GM19238 (cell line): ENCODE data around the gene MLH3.
"Not testable (repeated sequence)": the region's sequence is repeated elsewhere in the genome, so short reads cannot be mapped to it uniquely, and the experiment has no call there.

Experiments used
- DNase-seq: peaks from one replicate; pipeline ENCODE4 v3.0.0; 2011; ENCODE audit warnings: low spot score; ENCODE audit not compliant: insufficient read length

The MLH3 gene

GRCh38 chr14:75030147-75030546 is 21.1 kb downstream of the MLH3 start:
- DNase-seq, result no peak

DNA sequence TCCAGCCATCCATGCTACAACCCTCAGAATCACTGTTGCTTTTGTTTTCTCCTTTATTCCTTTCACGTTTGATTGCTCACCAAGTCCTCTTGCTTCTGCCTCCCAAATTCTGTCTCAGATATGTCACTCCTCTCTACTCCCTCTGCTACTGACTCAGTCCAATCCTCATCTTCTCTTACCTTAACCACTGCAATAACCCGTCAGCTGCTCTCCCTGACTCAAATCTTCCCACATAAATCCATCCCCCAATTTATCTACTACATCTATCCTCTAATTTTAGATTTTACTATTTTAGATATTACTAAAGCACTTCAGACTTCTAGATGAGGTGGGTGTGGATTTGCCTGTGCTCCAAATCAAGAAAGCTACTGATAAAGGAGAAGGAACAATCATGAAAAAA is 25.4 kb downstream of the MLH3 start:
- DNase-seq, result no peak

GRCh38 chr14:75025082-75025481 is 26.2 kb downstream of the MLH3 start:
- no peak for DNase-seq

DNA sequence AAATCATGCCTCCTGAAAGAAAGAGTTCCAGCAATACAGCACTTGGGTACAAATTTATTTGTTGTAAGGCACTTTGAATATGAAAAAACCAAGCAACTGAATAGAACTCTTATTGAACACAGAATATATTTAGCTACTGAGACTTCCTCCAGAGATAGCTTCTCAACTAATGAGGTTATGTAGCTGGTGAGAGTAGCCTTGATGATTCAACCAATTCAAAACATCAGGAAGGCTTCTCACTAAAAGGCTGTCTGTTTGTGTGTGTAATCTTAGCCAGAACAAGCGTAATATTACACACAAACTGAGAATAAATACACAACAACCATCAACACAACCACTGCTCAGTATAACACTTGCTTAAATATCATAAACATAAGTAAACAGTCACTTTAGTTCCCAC is 28.2 kb downstream of the MLH3 start:
- no peak for DNase-seq

DNA sequence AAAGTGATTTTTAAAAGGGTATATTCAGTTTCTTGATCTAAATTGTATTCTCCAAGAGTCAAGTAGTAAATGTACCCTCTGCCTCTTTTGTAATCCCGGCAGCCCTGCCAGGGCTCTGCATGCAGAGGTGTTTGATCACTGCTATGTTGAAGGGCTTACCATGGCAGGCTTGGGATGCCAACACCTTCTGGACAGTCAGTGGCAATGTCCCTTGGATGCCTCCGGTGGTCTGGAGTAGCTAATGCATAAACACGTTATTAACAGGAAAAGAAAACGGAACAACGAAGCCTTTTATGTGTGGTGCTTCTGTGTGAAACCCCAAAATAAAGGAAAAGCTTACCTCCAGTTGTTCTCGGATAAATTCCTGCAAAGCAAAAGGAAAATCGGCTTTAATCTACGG is 28.6 kb downstream of the MLH3 start:
- DNase-seq, result no peak

DNA sequence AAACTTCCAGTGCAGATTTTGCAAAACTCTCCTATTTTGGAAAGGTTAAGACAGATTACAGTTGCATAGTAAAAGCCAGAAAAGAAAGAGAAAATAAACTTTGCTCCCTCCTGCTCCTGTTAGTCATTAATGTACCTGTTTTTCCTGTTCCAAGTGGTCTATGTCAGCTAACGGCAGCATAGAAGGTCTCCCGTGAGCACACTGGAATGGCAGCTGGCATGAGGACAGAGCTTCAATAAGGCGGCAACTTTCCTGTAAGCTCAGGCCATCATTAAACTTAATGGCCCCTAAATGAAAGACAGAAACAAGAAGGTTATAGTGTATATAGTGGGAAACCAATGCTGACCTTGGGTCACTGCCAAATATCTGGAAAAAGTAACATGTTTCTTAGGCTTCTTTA is 32.6 kb downstream of the MLH3 start:
- DNase-seq, result no peak

- DNase-seq, result no peak
These were observed 34.5 kb downstream of the MLH3 start for GRCh38 chr14:75016815-75017214.

DNA sequence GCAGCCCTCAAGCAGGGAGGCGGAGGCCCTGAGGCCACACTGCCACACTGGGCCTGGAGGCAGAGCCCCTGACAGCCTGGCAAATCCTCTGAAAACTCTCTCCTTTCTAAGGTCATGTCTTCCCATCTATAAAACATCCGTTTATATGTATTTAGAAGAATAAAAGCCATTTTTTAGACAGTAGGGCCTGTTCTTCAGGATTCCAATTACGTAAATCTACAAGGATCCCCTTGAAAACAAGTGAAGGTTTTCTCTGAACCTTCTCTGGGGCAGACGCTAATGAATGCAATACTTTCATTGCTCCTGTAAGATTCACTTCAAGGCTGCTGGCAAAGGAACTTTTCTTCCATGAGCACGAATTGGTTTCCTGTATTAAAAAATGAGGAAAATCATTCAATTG is 35.8 kb downstream of the MLH3 start:
- DNase-seq, result no peak

DNA sequence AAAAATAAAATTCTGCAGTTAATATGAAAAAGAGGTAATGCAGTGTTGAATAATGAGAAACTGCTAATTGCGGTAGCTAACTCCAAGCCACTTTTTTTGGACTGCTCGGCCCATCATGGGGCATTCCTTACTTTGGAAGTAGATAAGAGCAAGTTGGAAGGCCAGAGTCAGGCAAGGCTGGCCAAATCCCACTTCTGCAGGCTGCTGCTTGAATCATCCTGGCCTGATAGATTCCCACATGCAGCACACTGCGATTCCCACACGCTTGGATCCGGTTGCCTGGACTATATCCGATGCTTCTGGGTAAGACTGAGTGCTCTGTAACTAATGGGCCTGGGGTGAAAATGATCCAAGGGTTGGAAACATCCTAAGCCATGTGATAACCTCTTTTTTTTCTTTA is 38.0 kb downstream of the MLH3 start:
- DNase-seq, result no peak

GRCh38 chr14:75011356-75011994 is 39.8 kb downstream of the MLH3 start:
- DNase-seq, result no peak

DNA sequence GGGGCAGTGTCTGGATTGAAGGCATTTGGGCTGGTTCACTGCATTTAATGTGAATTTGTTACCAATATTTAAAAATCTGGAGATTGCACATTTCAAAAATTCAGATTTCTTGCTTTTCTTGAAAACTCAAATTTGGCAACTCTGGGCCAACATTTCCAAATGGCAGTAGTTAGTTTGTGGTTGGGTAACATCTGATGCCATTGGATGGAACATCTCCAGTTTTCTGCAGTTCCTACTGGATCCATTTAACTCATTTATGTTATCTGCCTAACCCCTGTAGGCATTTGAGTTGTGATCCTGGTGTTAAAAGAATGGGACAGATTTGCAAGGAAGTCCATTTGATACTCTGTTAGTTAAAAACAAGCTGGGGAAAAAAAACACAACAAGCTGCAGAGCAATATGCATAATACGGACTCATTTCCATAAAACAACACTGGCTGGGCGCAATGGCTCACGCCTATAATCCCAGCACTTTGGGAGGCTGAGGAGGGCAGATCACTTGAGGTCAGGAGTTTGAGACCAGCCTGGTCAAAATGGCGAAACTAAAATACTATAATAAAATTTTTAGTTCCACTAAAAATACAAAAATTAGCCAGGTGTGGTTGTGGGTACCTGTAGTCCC is 40.7 kb downstream of the MLH3 start:
- DNase-seq, result no peak

DNA sequence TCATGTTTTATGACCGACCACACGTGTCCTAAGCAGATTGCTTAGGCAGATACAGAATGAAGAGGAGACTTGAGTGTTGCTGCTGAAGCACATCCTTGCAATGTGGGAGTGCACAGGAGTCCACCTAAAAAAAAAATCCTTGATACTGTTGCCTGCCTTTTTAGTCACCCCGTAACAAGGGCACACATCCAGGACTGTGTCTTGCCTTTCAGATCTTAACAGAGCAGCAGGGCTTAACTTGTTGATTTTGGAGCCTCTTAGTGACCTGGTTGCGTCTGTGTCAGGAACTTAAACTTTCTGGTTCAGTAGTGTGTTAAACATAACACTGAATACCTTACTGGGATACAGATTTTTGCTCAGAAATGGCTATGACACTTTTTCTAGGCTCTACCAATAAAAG is 42.1 kb downstream of the MLH3 start:
- no peak for DNase-seq

DNA sequence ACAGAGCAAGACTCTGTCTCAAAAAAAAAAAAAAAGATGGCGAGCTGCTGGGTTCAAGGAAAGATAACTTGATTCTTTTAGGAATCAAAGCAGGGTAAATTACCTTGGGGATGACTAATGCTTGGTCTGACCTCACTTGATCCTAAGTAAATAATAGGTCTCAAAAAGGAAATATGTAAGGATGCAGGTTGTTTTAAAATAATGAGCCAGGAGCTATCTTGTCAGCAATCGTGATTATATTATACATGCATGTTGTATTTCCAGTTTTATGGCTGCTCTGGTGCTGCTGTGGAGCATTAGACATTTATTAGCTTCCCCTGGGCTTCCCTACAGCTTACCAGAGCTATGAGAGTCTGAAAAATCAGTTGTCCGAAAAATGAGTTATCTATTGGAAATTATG is 45.9 kb downstream of the MLH3 start:
- no peak for DNase-seq

GRCh38 chr14:75003250-75004027 is 47.8 kb downstream of the MLH3 start:
- no peak for DNase-seq

GRCh38 chr14:75002392-75003249 is 48.6 kb downstream of the MLH3 start, which contains the start of gene EIF2B2:
Gene EIF2B2 (plus strand): TSS chr14:75002921. CDS start chr14:75002991, 70 bp downstream.
- peak; percentile 87 for DNase-seq

GRCh38 chr14:75001899-75002298 is 49.4 kb downstream of the MLH3 start:
- no peak for DNase-seq

- DNase-seq, result no peak
These were observed 50.0 kb downstream of the MLH3 start for GRCh38 chr14:75001261-75001660.

DNA sequence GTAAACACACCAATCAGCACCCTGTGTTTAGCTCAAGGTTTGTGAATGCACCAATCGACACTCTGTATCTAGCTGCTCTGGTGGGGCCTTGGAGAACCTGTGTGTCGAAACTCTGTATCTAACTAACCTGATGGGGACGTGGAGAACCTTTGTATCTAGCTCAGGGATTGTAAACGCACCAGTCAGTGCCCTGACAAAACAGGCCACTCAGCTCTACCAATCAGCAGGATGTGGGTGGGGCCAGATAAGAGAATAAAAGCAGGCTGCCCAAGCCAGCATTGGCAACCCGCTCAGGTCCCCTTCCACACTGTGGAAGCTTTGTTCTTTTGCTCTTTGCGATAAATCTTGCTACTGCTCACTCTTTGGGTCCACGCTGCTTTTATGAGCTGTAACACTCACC is 55.5 kb downstream of the MLH3 start:
- not testable (repeated sequence) for DNase-seq

GRCh38 chr14:74994182-74994581 is 57.1 kb downstream of the MLH3 start:
- DNase-seq, result not testable (repeated sequence)

GRCh38 chr14:74988993-74989392 is 62.3 kb downstream of the MLH3 start:
- no peak for DNase-seq

GRCh38 chr14:74988131-74988530 is 63.1 kb downstream of the MLH3 start:
- DNase-seq, result no peak

GRCh38 chr14:74985806-74986205 is 65.5 kb downstream of the MLH3 start:
- no peak for DNase-seq
